Stimulated activated naive B cell treated with anti-CD40 and anti-IgM and Interleukin-4, amounts not matched to agents 10 μg/mL and 1 μg/mL and 100 μg/mL, for 72 hours (primary cell): ENCODE results near the gene HMBS.
"Not testable (repeated sequence)": the region's sequence is repeated elsewhere in the genome, so short reads cannot be mapped to it uniquely, and the experiment has no call there.

Experiments
- ATAC-seq, 2 donors: fragments of 150-1000 bp; cut with Tn5 transposase; replicated peaks; 2 replicates each; pipeline ENCODE4 v1.10.0; 2021; ENCODE audit warnings: moderate library complexity in 1 of 2
- DNase-seq: peaks from one replicate; pipeline ENCODE4 v3.0.0; 2021
- H3K27ac Mint-ChIP-seq: one replicate; pipeline ENCODE4 v1.8.0; 2022; ENCODE audit warnings: mild to moderate bottlenecking, mixed read lengths
- H3K27me3 Mint-ChIP-seq, 2 donors: one replicate each; pipeline ENCODE4 v1.8.0; 2022; ENCODE audit warnings: mixed read lengths in 2 of 2
- H3K36me3 Mint-ChIP-seq, 2 donors: one replicate each; pipeline ENCODE4 v1.8.0; 2022; ENCODE audit warnings: mixed read lengths in 2 of 2, mild to moderate bottlenecking in 1 of 2
- H3K4me1 Mint-ChIP-seq, 2 donors: one replicate each; pipeline ENCODE4 v1.8.0; 2022; ENCODE audit warnings: mixed read lengths in 2 of 2, mild to moderate bottlenecking in 1 of 2
- H3K4me3 Mint-ChIP-seq, 2 donors: one replicate each; pipeline ENCODE4 v1.8.0; 2022; ENCODE audit warnings: mild to moderate bottlenecking in 2 of 2, mixed read lengths in 2 of 2, moderate library complexity in 1 of 2
- H3K9me3 Mint-ChIP-seq, 2 donors: one replicate each; pipeline ENCODE4 v1.8.0; 2022; ENCODE audit warnings: mixed read lengths in 2 of 2, mild to moderate bottlenecking in 1 of 2

Gene HMBS

GRCh38 chr11:119101759-119102423, 17.2 kb downstream of the HMBS start, which contains the start of gene DPAGT1:
Gene DPAGT1 (minus strand): TSS chr11:119101853. CDS start chr11:119101655, 198 bp downstream.
- peak within 1 kb of the TSS; percentile 93 to 97 for H3K4me3 Mint-ChIP-seq
- H3K27me3 Mint-ChIP-seq, result no peaks in the 10 kb centered on the region
- peak; percentile 77 for DNase-seq
- H3K4me1 Mint-ChIP-seq, result peaks cover 33 to 38% of the 10 kb centered on the region in 2 donors
- peak; percentile 89 for ATAC-seq
- no peaks in the 10 kb centered on the region for H3K9me3 Mint-ChIP-seq
- H3K36me3 Mint-ChIP-seq, result peaks cover 9 to 18% of the 10 kb centered on the region in 2 donors
- H3K27ac Mint-ChIP-seq, result peak within 1 kb of the TSS; percentile 98

GRCh38 chr11:119103161-119103664, 18.5 kb downstream of the HMBS start:
- not testable (repeated sequence) for ATAC-seq, DNase-seq, H3K27me3 Mint-ChIP-seq, H3K36me3 Mint-ChIP-seq, H3K9me3 Mint-ChIP-seq
- peak overlapping the region; percentile 20 for H3K27ac Mint-ChIP-seq
- H3K4me3 Mint-ChIP-seq, result peak overlapping the region; percentile 55 to 93
- H3K4me1 Mint-ChIP-seq, result peaks cover 30 to 36% of the 10 kb centered on the region in 2 donors

GRCh38 chr11:119103793-119104192, 19.1 kb downstream of the HMBS start:
- Mint-ChIP-seq H3K27ac (no peak overlapping the region), H3K27me3 (no peaks in the 10 kb centered on the region), H3K4me3 (no peak overlapping the region), H3K36me3 (peaks cover 0 to 4% of the 10 kb centered on the region in 2 donors), H3K4me1 (peaks cover 33 to 41% of the 10 kb centered on the region in 2 donors), H3K9me3 (no peaks in the 10 kb centered on the region)
- ATAC-seq, result no peak
- DNase-seq, result no peak

- Mint-ChIP-seq H3K36me3 (peaks cover 9 to 18% of the 10 kb centered on the region in 2 donors), H3K4me1 (peaks cover 32 to 44% of the 10 kb centered on the region in 2 donors), H3K27ac (peak within 1 kb of the TSS; percentile 96), H3K9me3 (no peaks in the 10 kb centered on the region), H3K27me3 (no peaks in the 10 kb centered on the region), H3K4me3 (peak within 1 kb of the TSS; percentile 87 to 96)
- ATAC-seq, result peak; percentile 90 to 92
- peak; percentile 83 for DNase-seq
These were observed 22.2 kb downstream of the HMBS start, which contains the start of gene C2CD2L for GRCh38 chr11:119106564-119107537. Gene C2CD2L (plus strand): TSS chr11:119107344. CDS start chr11:119107742, 398 bp downstream.

GRCh38 chr11:119107538-119108145, 23.0 kb downstream of the HMBS start:
- DNase-seq (no peak), ATAC-seq (peak; percentile 22 to 23)
- H3K36me3 Mint-ChIP-seq, result peaks cover 11 to 21% of the 10 kb centered on the region in 2 donors
- H3K27me3 Mint-ChIP-seq, result no peaks in the 10 kb centered on the region
- H3K4me1 Mint-ChIP-seq, result peaks cover 32 to 44% of the 10 kb centered on the region in 2 donors
- no peak overlapping the region for H3K27ac Mint-ChIP-seq
- H3K4me3 Mint-ChIP-seq, result peak overlapping the region; percentile 87 to 96
- H3K9me3 Mint-ChIP-seq, result no peaks in the 10 kb centered on the region

GRCh38 chr11:119108146-119108856, 23.6 kb downstream of the HMBS start:
- peaks cover 11 to 28% of the 10 kb centered on the region in 2 donors for H3K36me3 Mint-ChIP-seq
- DNase-seq, result no peak

GRCh38 chr11:119108857-119109221, 24.2 kb downstream of the HMBS start:
- ATAC-seq (no peak), DNase-seq (no peak)
- H3K4me3 Mint-ChIP-seq, result peak overlapping the region; percentile 87
- H3K4me1 Mint-ChIP-seq, result peaks cover 32 to 44% of the 10 kb centered on the region in 2 donors
- no peaks in the 10 kb centered on the region for H3K27me3 Mint-ChIP-seq
- peaks cover 11 to 31% of the 10 kb centered on the region in 2 donors for H3K36me3 Mint-ChIP-seq
- H3K27ac Mint-ChIP-seq, result no peak overlapping the region
- no peaks in the 10 kb centered on the region for H3K9me3 Mint-ChIP-seq

More at GRCh38 chr11:119108146-119108856, 23.6 kb downstream of the HMBS start:
- H3K4me3 Mint-ChIP-seq, result peak overlapping the region; percentile 87
- H3K4me1 Mint-ChIP-seq, result peaks cover 32 to 44% of the 10 kb centered on the region in 2 donors
- peak overlapping the region; percentile 38 for H3K27ac Mint-ChIP-seq
- H3K9me3 Mint-ChIP-seq, result no peaks in the 10 kb centered on the region
- no peak for ATAC-seq
- no peaks in the 10 kb centered on the region for H3K27me3 Mint-ChIP-seq

- ATAC-seq, result no peak
- peaks cover 32 to 44% of the 10 kb centered on the region in 2 donors for H3K4me1 Mint-ChIP-seq
- H3K4me3 Mint-ChIP-seq, result no peak overlapping the region
- peaks cover 14 to 36% of the 10 kb centered on the region in 2 donors for H3K36me3 Mint-ChIP-seq
- H3K27me3 Mint-ChIP-seq, result no peaks in the 10 kb centered on the region
- no peaks in the 10 kb centered on the region for H3K9me3 Mint-ChIP-seq
- no peak for DNase-seq
- H3K27ac Mint-ChIP-seq, result no peak overlapping the region
These were observed 25.2 kb downstream of the HMBS start for GRCh38 chr11:119109843-119110242.

GRCh38 chr11:119110439-119110838, 25.8 kb downstream of the HMBS start:
- Mint-ChIP-seq H3K4me1 (peaks cover 32 to 49% of the 10 kb centered on the region in 2 donors), H3K4me3 (no peak overlapping the region), H3K36me3 (peaks cover 18 to 40% of the 10 kb centered on the region in 2 donors), H3K27ac (no peak overlapping the region), H3K27me3 (no peaks in the 10 kb centered on the region), H3K9me3 (no peaks in the 10 kb centered on the region)
- DNase-seq (no peak), ATAC-seq (no peak)

- Mint-ChIP-seq H3K4me3 (no peak overlapping the region), H3K27me3 (no peaks in the 10 kb centered on the region), H3K4me1 (peaks cover 26 to 48% of the 10 kb centered on the region in 2 donors), H3K27ac (no peak overlapping the region), H3K36me3 (peaks cover 21 to 49% of the 10 kb centered on the region in 2 donors), H3K9me3 (no peaks in the 10 kb centered on the region)
- DNase-seq (no peak), ATAC-seq (no peak)
These were observed 26.8 kb downstream of the HMBS start for GRCh38 chr11:119111361-119111925.

GRCh38 chr11:119112314-119113020, 27.8 kb downstream of the HMBS start:
- Mint-ChIP-seq H3K9me3 (no peaks in the 10 kb centered on the region), H3K27ac (no peak overlapping the region), H3K36me3 (peaks cover 26 to 55% of the 10 kb centered on the region in 2 donors), H3K27me3 (no peaks in the 10 kb centered on the region), H3K4me1 (peaks cover 21 to 42% of the 10 kb centered on the region in 2 donors), H3K4me3 (no peak overlapping the region)
- ATAC-seq (no peak), DNase-seq (no peak)

- Mint-ChIP-seq H3K9me3 (no peaks in the 10 kb centered on the region), H3K27me3 (no peaks in the 10 kb centered on the region), H3K27ac (peak overlapping the region; percentile 14), H3K36me3 (peaks cover 26 to 58% of the 10 kb centered on the region in 2 donors), H3K4me1 (peaks cover 15 to 34% of the 10 kb centered on the region in 2 donors), H3K4me3 (no peak overlapping the region)
- DNase-seq, result no peak
- ATAC-seq, result no peak
These were observed 29.0 kb downstream of the HMBS start for GRCh38 chr11:119113716-119114115.
